ENCODE data around the gene NLN.

- TF ChIP-seq CTCF (optimal IDR thresholded peaks at IDR 0.05 in 1 of 3, IDR thresholded peaks at IDR 0.05 in 1 of 3, conservative IDR thresholded peaks at IDR 0.05 in 1 of 3; ENCODE audit: extremely low read depth in 1 of 3, insufficient read depth in 2 of 3, low read length in 3 of 3) = no peak
- TF ChIP-seq EZH2 (IDR thresholded peaks at IDR 0.05; ENCODE audit: low read length) = no peak
These were observed at the start of gene NLN, which contains the start of gene SGTB for GRCh38 chr5:65721720-65722574.
